Esophagus muscularis mucosa (tissue), 4 donors: ENCODE results near the gene PSMG4. TPM values are rescaled to one million over a fixed set of nuclear protein-coding genes. Genes with fewer than 3 reads are reported as not detected.

Experiments used
- DNase-seq: peaks from one replicate; pipeline ENCODE4 v3.0.0-alpha.2; 2017; ENCODE audit errors: extremely low spot score
- H3K27ac ChIP-seq, 4 donors: fragments of 200-600 bp; sonication (generic); replicated peaks in 1 of 4; 1 replicate in 3 of 4; 2 replicates in 1 of 4; pipeline ENCODE4 v1.5.1; 2016 to 2019; ENCODE audit warnings: mild to moderate bottlenecking in 1 of 4
- H3K27me3 ChIP-seq, 4 donors: fragments of 200-600 bp; sonication (generic); one replicate each; pipeline versions ENCODE4 v1.5.1 to v1.6.0; 2016 to 2019
- H3K36me3 ChIP-seq, 4 donors: fragments of 200-600 bp; sonication (generic); one replicate each; pipeline ENCODE4 v1.5.1; 2016 to 2019
- H3K4me1 ChIP-seq, 4 donors: fragments of 200-600 bp; sonication (generic); one replicate each; pipeline ENCODE4 v1.5.1; 2016 to 2019
- H3K4me3 ChIP-seq, 4 donors: fragments of 200-600 bp; sonication (generic); 1 replicate in 2 of 4; 2 replicates in 2 of 4; pipeline ENCODE4 v1.5.1; 2016 to 2019; ENCODE audit warnings: mild to moderate bottlenecking in 4 of 4, moderate library complexity in 1 of 4
- H3K9me3 ChIP-seq, 4 donors: fragments of 200-600 bp; sonication (generic); 1 replicate in 3 of 4; 2 replicates in 1 of 4; pipeline ENCODE4 v1.5.1; 2016 to 2019
- EP300 ChIP-seq: sonication (generic); formaldehyde crosslinking; IDR thresholded peaks from one replicate; pipeline ENCODE4 v1.6.1; 2017; ENCODE audit warnings: antibody characterized with exemption
- POLR2A ChIP-seq: fragments of 450-650 bp; IDR thresholded peaks from one replicate; pipeline ENCODE4 v1.6.1; 2017; ENCODE audit warnings: antibody characterized with exemption, moderate library complexity, mild to moderate bottlenecking, low read depth
- POLR2AphosphoS5 ChIP-seq, 2 donors: sonication (generic); formaldehyde crosslinking; IDR thresholded peaks; one replicate each; pipeline ENCODE4 v1.6.1; 2017; ENCODE audit warnings: antibody characterized with exemption in 2 of 2
- WGBS: methylation state at CpG from one replicate; pipeline ENCODE4 v1.1.5; 2018; 5-methylcytosine and 5-hydroxymethylcytosine counted together
- intact Hi-C: fragments of 100-400 bp; cut with DNase I; formaldehyde crosslinking; loops from one replicate; pipeline ENCODE4 v1.15.1; 2023
- total RNA-seq, 4 donors: library from RNA; depleted of rRNA; stranded (reverse); fragments of >200 nt; gene quantifications; one replicate each; pipeline versions ENCODE4 v1.1.0 to v1.2.1, GENCODE V29; 2016
- TF ChIP-seq, protein P1 (sequence below), 3 experiments: fragments of 200-600 bp in 2 of 3; fragments of 450-650 bp in 1 of 3; sonication (generic) in 2 of 3; IDR thresholded peaks; one replicate each; pipeline ENCODE4 v1.5.1; 2017 to 2019; ENCODE audit warnings: antibody characterized with exemption in 3 of 3, mild to moderate bottlenecking in 2 of 3, moderate library complexity in 1 of 3

The PSMG4 gene
- total RNA-seq, 4 donors from 2014 or later = 21.4 to 28.6 (median 25.7) TPM

DNA sequence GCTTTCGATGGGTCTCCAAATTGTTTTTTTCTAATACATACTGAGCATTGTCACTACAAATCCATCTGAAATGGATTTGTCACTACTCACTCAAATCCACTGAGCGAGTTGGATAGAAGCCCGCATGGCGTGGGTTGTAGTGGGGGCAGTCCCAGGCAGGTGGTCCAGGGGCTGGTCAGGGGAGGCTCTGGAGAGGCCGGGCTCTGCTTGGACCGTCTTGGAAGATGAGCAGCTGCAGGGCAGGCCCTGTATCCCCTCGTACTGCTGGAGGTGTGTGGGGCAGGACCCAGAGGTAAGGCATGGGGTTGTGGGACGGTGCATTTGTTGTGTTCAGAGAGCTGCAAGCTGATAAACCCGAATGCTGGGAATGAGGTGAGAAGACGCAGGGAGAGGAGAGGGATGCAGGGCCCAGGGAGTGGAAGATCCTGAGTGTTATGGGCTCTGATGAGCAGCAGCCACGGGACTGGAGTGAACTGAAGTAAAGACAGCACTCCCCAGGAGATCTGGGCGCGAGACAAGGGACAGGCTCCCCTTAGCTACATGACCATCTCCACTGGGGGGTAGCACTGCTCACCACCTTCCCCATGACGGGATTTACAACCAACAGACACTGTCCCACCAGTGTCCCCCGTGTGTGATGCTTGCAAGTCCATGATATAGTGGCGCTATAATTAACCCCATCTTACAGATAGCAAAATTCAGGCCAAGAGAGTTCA is 45.9 kb downstream of the PSMG4 start:
- peaks cover 0 to 6% (median 3%) of the 10 kb centered on the region in 4 donors for H3K36me3 ChIP-seq
- TF ChIP-seq EP300 (no peak), POLR2AphosphoS5 (IDR thresholded peaks at IDR 0.05) (no peak), POLR2A (no peak)
- TF ChIP-seq, protein P1, sequence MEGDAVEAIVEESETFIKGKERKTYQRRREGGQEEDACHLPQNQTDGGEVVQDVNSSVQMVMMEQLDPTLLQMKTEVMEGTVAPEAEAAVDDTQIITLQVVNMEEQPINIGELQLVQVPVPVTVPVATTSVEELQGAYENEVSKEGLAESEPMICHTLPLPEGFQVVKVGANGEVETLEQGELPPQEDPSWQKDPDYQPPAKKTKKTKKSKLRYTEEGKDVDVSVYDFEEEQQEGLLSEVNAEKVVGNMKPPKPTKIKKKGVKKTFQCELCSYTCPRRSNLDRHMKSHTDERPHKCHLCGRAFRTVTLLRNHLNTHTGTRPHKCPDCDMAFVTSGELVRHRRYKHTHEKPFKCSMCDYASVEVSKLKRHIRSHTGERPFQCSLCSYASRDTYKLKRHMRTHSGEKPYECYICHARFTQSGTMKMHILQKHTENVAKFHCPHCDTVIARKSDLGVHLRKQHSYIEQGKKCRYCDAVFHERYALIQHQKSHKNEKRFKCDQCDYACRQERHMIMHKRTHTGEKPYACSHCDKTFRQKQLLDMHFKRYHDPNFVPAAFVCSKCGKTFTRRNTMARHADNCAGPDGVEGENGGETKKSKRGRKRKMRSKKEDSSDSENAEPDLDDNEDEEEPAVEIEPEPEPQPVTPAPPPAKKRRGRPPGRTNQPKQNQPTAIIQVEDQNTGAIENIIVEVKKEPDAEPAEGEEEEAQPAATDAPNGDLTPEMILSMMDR (IDR thresholded peaks at IDR 0.05) = no peak
- intact Hi-C loops = no loop called here
- no peak overlapping the region for H3K27ac ChIP-seq
- H3K4me3 ChIP-seq = no peak overlapping the region
- no peaks in the 10 kb centered on the region for H3K9me3 ChIP-seq
- H3K4me1 ChIP-seq = no peaks in the 10 kb centered on the region
- 90% methylated on average over 16 of the region's 16 CpGs for WGBS
- no peaks in the 10 kb centered on the region for H3K27me3 ChIP-seq
- no peak for DNase-seq

DNA sequence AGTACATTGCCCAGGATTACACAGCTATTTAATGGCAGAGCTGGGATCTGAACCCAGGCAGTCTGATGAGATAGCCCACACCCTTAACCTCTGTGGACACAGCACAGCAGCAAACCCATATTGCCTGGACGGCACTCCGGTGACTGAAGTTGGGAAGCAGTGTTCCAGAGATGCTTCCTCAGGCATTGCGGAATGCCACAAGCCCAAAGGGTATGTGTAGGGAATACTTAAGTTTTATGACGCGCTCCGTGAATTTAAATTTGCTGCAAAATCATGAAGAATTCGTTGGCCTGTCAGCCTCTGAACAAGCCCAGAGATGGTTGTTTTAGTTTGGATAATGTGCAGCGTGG is 46.4 kb downstream of the PSMG4 start:
- Histone ChIP-seq H3K4me1 (no peaks in the 10 kb centered on the region), H3K36me3 (peaks cover 0 to 6% (median 3%) of the 10 kb centered on the region in 4 donors), H3K27ac (no peak overlapping the region), H3K4me3 (no peak overlapping the region), H3K9me3 (no peaks in the 10 kb centered on the region), H3K27me3 (no peaks in the 10 kb centered on the region)
- WGBS = 96% methylated on average over 8 of the region's 8 CpGs
- DNase-seq = no peak
- TF ChIP-seq, protein P1 (IDR thresholded peaks at IDR 0.05) = no peak
- intact Hi-C loops = no loop called here

DNA sequence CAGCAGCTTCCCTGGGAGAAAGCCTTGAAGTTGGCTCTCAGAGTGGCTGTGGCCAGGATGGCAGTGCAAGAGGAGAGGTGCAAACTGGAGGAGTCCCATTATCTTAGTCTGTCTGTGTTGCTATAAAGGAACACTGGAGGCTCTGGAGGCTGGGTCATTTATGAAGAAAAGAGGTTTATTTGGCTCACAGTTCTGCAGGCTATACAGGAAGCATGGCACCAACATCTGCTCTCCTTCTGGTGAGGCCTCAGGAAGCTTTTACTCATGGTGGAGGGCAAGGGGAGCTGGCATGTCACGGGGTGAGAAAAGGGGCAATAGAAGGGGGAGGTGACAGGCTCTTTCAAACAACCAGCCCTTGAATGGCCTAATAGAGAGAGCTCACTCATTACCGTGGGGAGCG is 47.1 kb downstream of the PSMG4 start:
- Histone ChIP-seq H3K27ac (no peak overlapping the region), H3K27me3 (no peaks in the 10 kb centered on the region), H3K36me3 (peaks cover 0 to 6% (median 3%) of the 10 kb centered on the region in 4 donors), H3K4me1 (peaks cover 0 to 3% (median 0%) of the 10 kb centered on the region in 4 donors), H3K9me3 (no peaks in the 10 kb centered on the region), H3K4me3 (no peak overlapping the region)
- TF ChIP-seq POLR2AphosphoS5 (IDR thresholded peaks at IDR 0.05) (no peak), EP300 (no peak), POLR2A (no peak)
- TF ChIP-seq, protein P1 (IDR thresholded peaks at IDR 0.05) = no peak
- intact Hi-C loops = no loop called here
- 78% methylated on average over 3 of the region's 3 CpGs for WGBS
- DNase-seq = no peak

DNA sequence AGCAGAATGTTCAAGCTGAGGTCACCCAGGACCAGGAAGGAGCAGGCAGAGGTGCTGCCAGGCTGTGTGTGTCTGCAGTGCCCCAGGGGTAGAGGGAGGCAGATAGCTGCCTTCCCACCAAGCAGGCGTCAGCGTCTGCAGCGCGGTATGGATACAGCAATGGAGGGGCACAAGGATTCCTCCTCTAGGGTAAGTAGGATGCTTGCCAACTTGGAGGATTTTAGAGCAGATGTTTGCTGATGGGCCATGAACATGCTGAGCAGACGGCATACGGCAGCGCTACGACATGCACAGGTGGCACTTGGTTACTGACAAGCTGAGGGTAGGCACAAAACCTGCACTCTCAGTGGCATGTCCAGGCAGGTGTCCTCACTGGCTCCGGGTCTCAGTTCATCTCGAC is 48.1 kb downstream of the PSMG4 start:
- no peak overlapping the region for H3K27ac ChIP-seq
- no peaks in the 10 kb centered on the region for H3K9me3 ChIP-seq
- H3K36me3 ChIP-seq = peaks cover 0 to 6% (median 3%) of the 10 kb centered on the region in 4 donors
- no peak overlapping the region for H3K4me3 ChIP-seq
- intact Hi-C loops = no loop called here
- WGBS = 91% methylated on average over 10 of the region's 10 CpGs
- TF ChIP-seq, protein P1 (IDR thresholded peaks at IDR 0.05) = no peak
- TF ChIP-seq EP300 (no peak), POLR2A (no peak), POLR2AphosphoS5 (IDR thresholded peaks at IDR 0.05) (no peak)
- H3K4me1 ChIP-seq = peaks cover 0 to 4% (median 0%) of the 10 kb centered on the region in 4 donors
- DNase-seq = no peak
- H3K27me3 ChIP-seq = no peaks in the 10 kb centered on the region

DNA sequence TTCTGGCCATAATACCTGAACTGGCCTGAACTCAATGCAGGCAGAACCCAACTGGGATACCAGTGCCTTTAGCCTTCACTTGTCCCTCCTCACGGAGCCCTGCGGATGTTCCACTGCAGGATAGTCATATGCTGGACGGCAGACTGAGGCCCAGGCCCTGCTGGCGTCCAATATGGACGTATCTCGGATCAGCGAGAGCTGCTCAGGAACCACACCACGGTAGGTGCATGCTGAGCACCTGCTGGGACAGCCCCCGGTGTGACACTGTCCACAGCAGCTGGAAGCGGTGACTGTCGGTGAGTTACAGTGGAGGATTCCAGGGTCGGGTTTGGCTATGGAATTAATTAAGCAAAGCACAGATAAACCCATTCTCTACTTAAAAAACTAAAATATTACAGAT is 48.7 kb downstream of the PSMG4 start:
- WGBS = 95% methylated on average over 11 of the region's 12 CpGs
- Histone ChIP-seq H3K9me3 (no peaks in the 10 kb centered on the region), H3K27me3 (no peaks in the 10 kb centered on the region), H3K27ac (no peak overlapping the region), H3K4me3 (no peak overlapping the region), H3K4me1 (peaks cover 0 to 4% (median 0%) of the 10 kb centered on the region in 4 donors), H3K36me3 (peaks cover 0 to 6% (median 3%) of the 10 kb centered on the region in 4 donors)
- intact Hi-C loops = no loop called here
- DNase-seq = no peak
- TF ChIP-seq, protein P1 (IDR thresholded peaks at IDR 0.05) = no peak
- TF ChIP-seq POLR2AphosphoS5 (IDR thresholded peaks at IDR 0.05) (no peak), POLR2A (no peak)
